Breast epithelium (tissue), 4 donors: Measurements from ENCODE around the gene CDH4. TPM values are rescaled to one million over a fixed set of nuclear protein-coding genes. Genes with fewer than 3 reads are reported as not detected.

Source experiments
- DNase-seq, 2 donors: peaks; one replicate each; pipeline ENCODE4 v3.0.0-alpha.2; 2019; ENCODE audit warnings: low spot score in 2 of 2
- H3K27ac ChIP-seq, 2 donors: fragments of 200-600 bp; sonication (generic) in 1 of 2; one replicate each; pipeline ENCODE4 v1.5.1; 2016 to 2019; ENCODE audit warnings: mild to moderate bottlenecking in 1 of 2
- H3K27me3 ChIP-seq, 2 donors: fragments of 200-600 bp; sonication (generic) in 1 of 2; one replicate each; pipeline versions ENCODE4 v1.5.1 to v1.6.0; 2017 to 2019; ENCODE audit warnings: control low read depth in 1 of 2, mild to moderate bottlenecking in 1 of 2
- H3K36me3 ChIP-seq: fragments of 200-600 bp; one replicate; pipeline ENCODE4 v1.5.1; 2019
- H3K4me1 ChIP-seq, 2 donors: fragments of 200-600 bp; sonication (generic); one replicate each; pipeline ENCODE4 v1.5.1; 2016 to 2019; ENCODE audit warnings: control low read depth in 1 of 2
- H3K4me3 ChIP-seq, 3 donors: fragments of 200-600 bp; sonication (generic); 1 replicate in 2 of 3; 2 replicates in 1 of 3; pipeline ENCODE4 v1.5.1; 2016 to 2019; ENCODE audit warnings: mild to moderate bottlenecking in 3 of 3, moderate library complexity in 2 of 3
- H3K9me3 ChIP-seq, 2 donors: fragments of 200-600 bp; sonication (generic) in 1 of 2; one replicate each; pipeline ENCODE4 v1.5.1; 2016 to 2019; ENCODE audit warnings: control low read depth in 1 of 2
- CTCF ChIP-seq, 3 donors: fragments of 450-650 bp; IDR thresholded peaks; one replicate each; pipeline ENCODE4 v1.5.1; 2016 to 2017; ENCODE audit warnings: antibody characterized with exemption in 3 of 3, mild to moderate bottlenecking in 3 of 3, moderate library complexity in 3 of 3
- POLR2A ChIP-seq: fragments of 450-650 bp; IDR thresholded peaks from one replicate; pipeline ENCODE4 v1.6.1; 2016; ENCODE audit warnings: antibody characterized with exemption, mild to moderate bottlenecking, moderate library complexity
- POLR2AphosphoS5 ChIP-seq, 3 donors: sonication (generic); formaldehyde crosslinking; IDR thresholded peaks; one replicate each; pipeline ENCODE4 v1.6.1; 2017; ENCODE audit warnings: antibody characterized with exemption in 3 of 3
- intact Hi-C: fragments of 100-400 bp; cut with DNase I; formaldehyde crosslinking; loops from one replicate; pipeline ENCODE4 v1.15.1; 2023; ENCODE audit warnings: low total_unique reads
- total RNA-seq, 3 donors: library from RNA; depleted of rRNA; stranded (reverse); fragments of >200 nt; gene quantifications; one replicate each; pipeline ENCODE4 v1.1.0, GENCODE V29; 2016

Gene CDH4
- total RNA-seq, 3 donors from 2014 or later = under 0.01 TPM; not detected in 2

GRCh38 chr20:61408951-61409740, 157.1 kb downstream of the CDH4 start:
- TF ChIP-seq POLR2AphosphoS5 (IDR thresholded peaks at IDR 0.05) (no peak), POLR2A (no peak), CTCF (IDR thresholded peaks at IDR 0.05) (no peak)
- Histone ChIP-seq H3K9me3 (peaks cover 0 to 14% of the 10 kb centered on the region in 2 donors), H3K27me3 (no peaks in the 10 kb centered on the region), H3K36me3 (no peaks in the 10 kb centered on the region), H3K27ac (no peak overlapping the region), H3K4me3 (no peak overlapping the region), H3K4me1 (no peaks in the 10 kb centered on the region)
- no peak for DNase-seq
- intact Hi-C loops = no loop called here

GRCh38 chr20:61411743-61412142, 159.7 kb downstream of the CDH4 start:
- TF ChIP-seq POLR2AphosphoS5 (IDR thresholded peaks at IDR 0.05) (no peak), POLR2A (no peak), CTCF (IDR thresholded peaks at IDR 0.05) (no peak)
- intact Hi-C loops = no loop called here
- Histone ChIP-seq H3K4me1 (no peaks in the 10 kb centered on the region), H3K36me3 (no peaks in the 10 kb centered on the region), H3K27ac (no peak overlapping the region), H3K4me3 (no peak overlapping the region), H3K27me3 (no peaks in the 10 kb centered on the region), H3K9me3 (peaks cover 4 to 17% of the 10 kb centered on the region in 2 donors)
- DNase-seq = no peak

GRCh38 chr20:61413752-61414151, 161.7 kb downstream of the CDH4 start:
- intact Hi-C loops = no loop called here
- no peak overlapping the region for H3K4me3 ChIP-seq
- H3K27ac ChIP-seq = no peak overlapping the region

GRCh38 chr20:61414455-61414991, 162.5 kb downstream of the CDH4 start:
- no peak for DNase-seq
- Histone ChIP-seq H3K4me3 (no peak overlapping the region), H3K27me3 (no peaks in the 10 kb centered on the region), H3K27ac (no peak overlapping the region), H3K9me3 (peaks cover 4 to 17% of the 10 kb centered on the region in 2 donors), H3K36me3 (no peaks in the 10 kb centered on the region), H3K4me1 (no peaks in the 10 kb centered on the region)
- intact Hi-C loops = no loop called here
- TF ChIP-seq POLR2A = no peak
- no peak for TF ChIP-seq CTCF (IDR thresholded peaks at IDR 0.05)
- no peak for TF ChIP-seq POLR2AphosphoS5 (IDR thresholded peaks at IDR 0.05)

More at GRCh38 chr20:61413752-61414151, 161.7 kb downstream of the CDH4 start:
- TF ChIP-seq CTCF (IDR thresholded peaks at IDR 0.05) (no peak), POLR2AphosphoS5 (IDR thresholded peaks at IDR 0.05) (no peak), POLR2A (no peak)
- H3K27me3 ChIP-seq = no peaks in the 10 kb centered on the region
- no peaks in the 10 kb centered on the region for H3K36me3 ChIP-seq
- H3K9me3 ChIP-seq = peaks cover 4 to 17% of the 10 kb centered on the region in 2 donors
- no peaks in the 10 kb centered on the region for H3K4me1 ChIP-seq
- no peak for DNase-seq

- H3K9me3 ChIP-seq = peaks cover 12 to 21% of the 10 kb centered on the region in 2 donors
- no peak for TF ChIP-seq POLR2AphosphoS5 (IDR thresholded peaks at IDR 0.05)
- no peak for TF ChIP-seq POLR2A
- no peak for TF ChIP-seq CTCF (IDR thresholded peaks at IDR 0.05)
- no peak overlapping the region for H3K27ac ChIP-seq
- H3K27me3 ChIP-seq = peaks cover 0 to 5% of the 10 kb centered on the region in 2 donors
- intact Hi-C loops = no loop called here
- H3K4me1 ChIP-seq = no peaks in the 10 kb centered on the region
- DNase-seq = no peak
- H3K4me3 ChIP-seq = no peak overlapping the region
- H3K36me3 ChIP-seq = no peaks in the 10 kb centered on the region
These were observed 164.5 kb downstream of the CDH4 start for GRCh38 chr20:61416546-61416945.
